Eye (tissue), 1 donor: ENCODE measurements around the gene NSL1.
"Not testable (repeated sequence)": the region's sequence is repeated elsewhere in the genome, so short reads cannot be mapped to it uniquely, and the experiment has no call there.

ENCODE experiments used
- DNase-seq: peaks from one replicate; pipeline ENCODE4 v3.0.0-alpha.2; 2015

Gene NSL1

GRCh38 chr1:212782422-212783154 is 9.0 kb downstream of the NSL1 start:
- DNase-seq = peak; percentile 34

- DNase-seq = no peak
These were observed 10.4 kb downstream of the NSL1 start for GRCh38 chr1:212781225-212781624.

- no peak for DNase-seq
These were observed 10.8 kb downstream of the NSL1 start for GRCh38 chr1:212780759-212781158.

- DNase-seq = not testable (repeated sequence)
These were observed 12.5 kb downstream of the NSL1 start for GRCh38 chr1:212779086-212779485.

GRCh38 chr1:212777151-212777550 is 14.4 kb downstream of the NSL1 start:
- DNase-seq = no peak

- no peak for DNase-seq
These were observed 16.3 kb downstream of the NSL1 start for GRCh38 chr1:212775241-212775640.

- no peak for DNase-seq
These were observed 17.0 kb downstream of the NSL1 start for GRCh38 chr1:212774584-212774983.

- DNase-seq = no peak
These were observed 18.6 kb downstream of the NSL1 start for GRCh38 chr1:212773011-212773410.

GRCh38 chr1:212771341-212771740 is 20.2 kb downstream of the NSL1 start:
- no peak for DNase-seq

GRCh38 chr1:212769459-212770167 is 22.0 kb downstream of the NSL1 start:
- DNase-seq = peak; percentile 22

- not testable (repeated sequence) for DNase-seq
These were observed 24.8 kb downstream of the NSL1 start for GRCh38 chr1:212766825-212767224.

- DNase-seq = not testable (repeated sequence)
These were observed 26.8 kb downstream of the NSL1 start for GRCh38 chr1:212764718-212765281.

- no peak for DNase-seq
These were observed 28.7 kb downstream of the NSL1 start for GRCh38 chr1:212762839-212763238.

GRCh38 chr1:212762234-212762633 is 29.3 kb downstream of the NSL1 start:
- DNase-seq = no peak

GRCh38 chr1:212760126-212760823 is 31.3 kb downstream of the NSL1 start:
- DNase-seq = no peak

- DNase-seq = no peak
These were observed 31.9 kb downstream of the NSL1 start for GRCh38 chr1:212759683-212760082.

GRCh38 chr1:212754680-212755079 is 36.9 kb downstream of the NSL1 start:
- DNase-seq = no peak

GRCh38 chr1:212754193-212754592 is 37.4 kb downstream of the NSL1 start:
- no peak for DNase-seq

GRCh38 chr1:212753749-212754148 is 37.8 kb downstream of the NSL1 start:
- DNase-seq = no peak

- DNase-seq = no peak
These were observed 38.6 kb downstream of the NSL1 start for GRCh38 chr1:212752934-212753497.

- DNase-seq = no peak
These were observed 39.2 kb downstream of the NSL1 start for GRCh38 chr1:212752252-212752933.

- peak; percentile 74 for DNase-seq
These were observed 41.6 kb downstream of the NSL1 start for GRCh38 chr1:212749821-212750535.
